EH (cell line): ENCODE results near the gene MPI.

ENCODE experiments used
- DNase-seq: peaks from one replicate; pipeline ENCODE4 v3.0.0-alpha.2; 2015; ENCODE audit warnings: low read depth

Gene MPI

GRCh38 chr15:74889883-74890664 lies at the start of gene MPI:
MPI (plus strand) TSS chr15:74890042; CDS start chr15:74890074, 32 bp downstream.
- peak; percentile 82 for DNase-seq

DNA sequence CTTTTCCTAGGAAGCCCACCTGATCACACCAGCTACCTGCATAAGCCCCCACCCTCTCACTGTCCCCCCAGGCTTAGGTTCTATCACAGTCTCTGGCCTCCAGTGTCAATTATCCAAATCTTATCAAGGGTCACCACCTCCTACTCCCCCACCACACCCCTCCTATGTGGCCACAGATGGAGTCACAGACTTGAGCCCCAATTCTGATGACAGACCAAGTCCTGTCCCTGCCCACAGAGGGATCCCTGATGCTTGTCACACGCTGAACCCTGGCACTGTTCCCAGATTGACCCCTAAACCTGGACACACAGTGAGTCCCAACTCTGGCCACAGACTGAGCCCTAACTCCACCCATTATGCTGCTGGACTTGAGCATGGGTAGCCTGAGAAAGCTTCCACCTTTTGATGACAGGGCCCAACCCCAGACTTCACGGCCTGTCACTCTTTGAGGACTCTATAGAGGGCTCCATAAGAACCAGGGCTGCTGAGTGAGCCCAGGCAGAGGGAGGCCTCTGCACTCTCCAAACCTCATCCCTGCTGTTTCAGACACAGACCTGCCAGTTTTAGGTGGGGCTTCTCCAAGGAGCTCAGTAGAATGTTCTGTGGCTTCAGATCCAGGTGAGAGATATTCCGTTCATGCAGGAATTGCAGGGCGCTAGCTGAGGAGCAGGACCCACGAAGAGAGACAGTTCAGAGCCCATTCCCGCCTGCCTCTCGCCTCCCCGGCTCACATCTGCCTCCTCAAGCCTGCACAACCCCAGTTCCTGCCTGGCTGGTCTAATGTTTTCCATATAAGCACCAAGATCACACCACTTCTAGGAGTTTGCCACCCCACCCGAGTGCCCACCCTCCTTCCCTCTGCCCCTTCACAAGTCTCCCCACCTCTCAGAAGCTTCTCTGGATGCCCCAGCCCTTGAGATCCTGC lies 48.7 kb upstream of the MPI start:
- no peak for DNase-seq

GRCh38 chr15:74841891-74842373 lies 47.9 kb upstream of the MPI start:
- DNase-seq, result no peak

DNA sequence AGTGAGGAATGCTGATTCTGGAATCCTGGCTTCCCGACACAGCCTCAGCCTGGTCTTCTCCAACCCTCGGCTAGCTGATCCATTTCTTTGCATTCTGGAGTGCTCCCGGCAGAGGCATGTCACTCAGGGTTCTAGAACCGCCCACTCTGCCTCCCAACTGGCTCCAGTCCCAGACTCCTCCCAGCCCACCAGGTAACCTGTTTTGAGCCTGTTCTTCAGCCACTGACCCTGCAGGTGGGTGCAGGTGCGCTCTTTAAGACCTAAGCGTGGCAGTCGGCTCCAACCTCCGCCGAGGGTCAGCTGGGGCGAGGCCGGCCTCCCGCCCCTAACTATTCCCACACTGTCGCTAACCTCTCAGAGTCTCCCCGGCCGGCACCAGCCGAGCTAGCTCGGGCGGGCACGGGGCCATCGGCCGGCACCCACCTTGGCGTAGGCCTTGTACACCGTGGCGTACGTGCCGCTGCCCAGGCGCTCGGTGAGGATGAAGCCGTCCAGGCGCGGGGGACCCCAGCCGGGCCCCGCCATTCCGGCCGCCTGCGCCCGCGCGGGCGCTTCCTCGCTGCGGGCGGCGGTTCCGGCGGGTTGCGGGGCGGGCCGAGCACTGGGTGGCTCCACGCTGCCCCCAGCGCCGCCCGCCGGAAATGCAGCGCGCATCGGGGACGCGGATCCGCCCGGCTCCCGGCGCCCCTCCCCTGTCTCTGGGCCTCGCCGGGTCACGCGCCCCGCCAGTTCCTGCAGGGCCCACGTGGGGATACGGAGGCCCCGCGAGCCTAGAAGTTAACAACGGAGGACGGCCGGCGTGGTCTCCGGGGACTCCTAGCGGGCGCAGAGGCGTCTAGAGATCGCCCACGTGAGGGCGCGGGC lies 47.0 kb upstream of the MPI start, which contains the start of gene ULK3:
Gene ULK3, minus strand, starts transcription at position 576 of the 864 bp plus-strand sequence. Its CDS starts 51 bp downstream, at position 525.
- DNase-seq, result peak; percentile 82

DNA sequence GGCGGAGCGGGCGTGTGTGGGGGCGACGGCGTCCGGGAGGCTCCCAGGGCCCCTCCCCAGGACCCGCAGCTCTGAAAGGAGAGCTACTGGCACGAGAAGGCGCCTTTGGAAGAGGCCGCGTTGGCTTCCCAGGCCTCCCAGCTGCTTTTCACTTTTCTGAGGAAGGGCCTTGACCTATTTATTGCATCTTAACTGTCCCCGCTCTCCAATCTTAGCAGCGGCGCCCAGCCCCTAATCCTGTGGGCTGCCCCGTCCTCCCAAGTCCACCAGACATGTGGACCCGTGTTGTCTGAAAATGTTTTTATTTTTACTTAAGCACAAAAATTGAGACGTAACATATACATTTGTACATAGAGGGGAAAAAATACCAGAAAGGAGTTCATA lies 46.4 kb upstream of the MPI start:
- no peak for DNase-seq

- no peak for DNase-seq
Measured at GRCh38 chr15:74843891-74844299, 45.9 kb upstream of the MPI start.

GRCh38 chr15:74844319-74845207 lies 45.3 kb upstream of the MPI start:
- no peak for DNase-seq

- no peak for DNase-seq
Measured at GRCh38 chr15:74845208-74845568, 44.7 kb upstream of the MPI start.

- DNase-seq, result no peak
Measured at GRCh38 chr15:74845581-74845980, 44.3 kb upstream of the MPI start.

GRCh38 chr15:74847432-74847831 lies 42.4 kb upstream of the MPI start:
- no peak for DNase-seq

- DNase-seq, result no peak
Measured at GRCh38 chr15:74850393-74850792, 39.4 kb upstream of the MPI start.

DNA sequence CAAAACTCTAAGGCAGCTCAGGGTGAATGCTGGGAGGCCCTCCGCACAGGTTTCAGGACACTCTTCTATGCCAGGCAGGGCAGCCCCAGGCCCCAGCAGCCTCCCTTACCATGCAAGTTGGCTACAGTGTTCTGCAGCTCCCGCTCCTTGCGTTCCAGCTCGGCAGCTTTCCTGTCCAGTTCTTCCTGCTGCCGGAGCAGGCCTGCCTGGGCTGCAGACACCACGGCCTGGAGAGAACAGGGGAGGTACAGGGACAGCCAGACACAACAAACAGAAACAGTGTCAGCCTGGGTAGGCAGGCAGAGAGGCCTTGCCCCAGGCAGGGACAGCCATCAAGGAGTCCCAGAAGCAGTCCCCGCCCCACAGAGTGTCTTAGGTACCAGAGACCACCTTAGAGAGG lies 37.9 kb upstream of the MPI start:
- DNase-seq, result no peak

DNA sequence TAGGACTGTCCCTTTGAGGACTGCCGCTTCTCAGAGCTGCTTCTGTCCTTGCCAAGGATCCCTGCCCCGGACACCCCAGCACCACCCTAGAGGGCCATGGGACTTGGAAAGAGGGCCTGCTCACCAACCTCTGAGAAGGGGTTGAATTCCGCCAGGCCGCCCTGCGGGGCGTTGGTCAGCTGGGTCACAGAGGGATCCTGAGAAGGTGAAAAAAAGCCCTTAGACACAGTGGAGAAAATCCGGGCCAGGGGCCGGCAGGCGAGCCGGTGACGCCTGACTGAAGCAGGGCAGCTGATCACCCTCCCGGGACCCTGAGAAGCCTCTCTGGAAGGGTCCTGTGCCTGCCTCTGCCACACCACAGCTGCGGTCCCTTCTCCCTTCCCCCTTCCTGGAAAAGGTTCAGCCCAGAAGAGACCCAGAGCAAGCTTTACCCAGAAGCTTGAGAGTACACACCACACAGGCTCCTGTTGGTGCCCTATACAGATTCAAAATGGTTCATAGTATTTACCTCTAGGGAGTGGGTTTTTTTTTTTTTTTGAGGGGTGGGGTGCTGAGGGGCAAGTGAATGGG lies 35.3 kb upstream of the MPI start:
- no peak for DNase-seq

GRCh38 chr15:74855857-74856256 lies 34.0 kb upstream of the MPI start:
- DNase-seq, result no peak

- no peak for DNase-seq
Measured at GRCh38 chr15:74856537-74856936, 33.3 kb upstream of the MPI start.

DNA sequence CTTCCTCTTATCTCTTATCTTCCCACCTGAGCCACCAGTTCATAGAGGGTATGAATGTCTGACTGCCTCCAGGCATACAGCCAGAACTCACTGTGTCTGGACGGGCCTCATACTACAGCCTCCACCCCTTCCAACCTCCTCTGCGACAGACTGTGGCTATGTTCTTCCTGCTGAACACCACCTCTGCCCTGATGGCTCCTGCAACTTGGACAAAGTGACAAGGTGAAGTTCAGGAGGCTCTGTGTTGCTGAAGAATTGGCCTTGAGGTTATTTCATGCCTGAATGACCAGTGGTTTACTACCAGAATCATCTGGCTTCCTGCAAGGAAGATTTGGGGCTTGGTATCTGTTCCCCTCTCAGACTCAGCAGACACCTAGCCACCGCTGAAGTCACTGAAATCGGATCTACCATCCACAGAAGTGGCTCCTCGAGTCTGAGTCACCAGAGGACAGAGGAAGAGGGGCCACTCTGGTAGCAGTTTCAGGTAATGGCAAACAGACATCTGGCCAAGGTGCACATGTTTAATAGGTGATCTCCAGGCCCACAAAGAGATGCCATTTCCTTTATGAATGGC lies 32.7 kb upstream of the MPI start:
- no peak for DNase-seq

- DNase-seq, result no peak
Measured at GRCh38 chr15:74857671-74858368, 32.0 kb upstream of the MPI start.

- no peak for DNase-seq
Measured at GRCh38 chr15:74858369-74858740, 31.5 kb upstream of the MPI start.

DNA sequence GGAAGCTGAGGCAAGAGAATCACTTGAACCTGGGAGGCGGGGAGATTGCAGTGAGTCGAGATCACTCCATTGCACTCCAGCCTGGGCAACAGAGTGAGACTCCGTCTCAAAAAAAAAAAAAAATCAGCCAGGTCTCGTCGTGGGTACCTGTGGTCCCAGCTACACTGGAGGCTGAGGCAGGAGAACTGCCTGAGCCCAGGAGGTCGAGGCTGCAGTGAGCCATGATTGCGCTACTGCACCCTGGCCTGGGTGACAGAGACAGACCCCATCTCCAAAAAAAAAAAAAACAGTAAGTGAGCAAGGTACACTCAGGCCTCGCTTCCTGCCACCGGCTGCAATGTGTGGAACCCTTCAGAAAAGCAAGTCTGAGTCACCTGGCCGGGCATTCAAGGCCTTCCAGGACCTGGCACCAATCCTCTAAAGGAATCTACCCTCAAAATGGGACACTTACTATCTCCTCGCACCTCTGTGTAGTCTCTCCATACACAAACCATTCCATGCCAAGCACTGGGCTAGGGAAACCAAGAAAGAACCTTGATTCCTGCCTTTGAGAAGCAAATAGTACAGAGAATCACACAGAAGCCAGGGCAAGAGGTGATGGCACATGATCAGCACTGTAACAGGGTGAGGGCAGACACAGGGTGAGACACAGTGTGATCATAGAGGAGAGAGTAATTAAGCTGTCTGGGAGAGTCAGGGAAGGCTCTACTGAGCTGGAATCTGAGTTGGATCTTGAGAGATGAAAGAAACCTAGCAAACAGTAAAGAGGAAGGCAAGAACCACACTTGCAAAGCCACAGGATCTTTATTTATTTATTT lies 26.4 kb upstream of the MPI start:
- peak; percentile 36 for DNase-seq
